Measurements from ENCODE around the gene HTT. TPM values are rescaled to one million over a fixed set of nuclear protein-coding genes. Genes with fewer than 3 reads are reported as not detected.

HTT gene
- polyA plus RNA-seq, 4 donors, result 28.6 to 41.3 (median 33.3) TPM

- DNase-seq (ENCODE audit: low read depth in 4 of 4, low spot score in 2 of 4), result no peak
These were observed 154.8 kb downstream of the HTT start for GRCh38 chr4:3229328-3229727.

DNA sequence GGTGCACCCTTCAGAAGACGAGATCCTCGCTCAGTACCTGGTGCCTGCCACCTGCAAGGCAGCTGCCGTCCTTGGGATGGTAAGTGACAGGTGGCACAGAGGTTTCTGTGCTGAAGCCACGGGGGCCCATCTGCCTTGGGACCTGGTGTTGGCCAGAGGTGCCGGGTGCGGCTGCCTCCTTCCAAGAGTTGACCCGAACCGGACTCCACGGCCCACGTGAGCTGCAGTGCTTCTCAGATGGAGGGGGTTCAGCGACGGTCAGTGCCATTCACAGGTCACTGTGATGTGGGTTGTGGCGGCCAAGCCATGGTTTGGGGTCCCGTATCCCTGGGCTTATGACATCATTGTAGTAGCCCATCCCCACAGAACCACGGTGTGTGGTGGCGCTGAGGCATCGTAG lies 155.5 kb downstream of the HTT start:
- DNase-seq (ENCODE audit: low read depth in 4 of 4, low spot score in 2 of 4), result no peak

- DNase-seq (ENCODE audit: low read depth in 4 of 4, low spot score in 2 of 4), result no peak
These were observed 157.0 kb downstream of the HTT start for GRCh38 chr4:3231471-3231870.

DNA sequence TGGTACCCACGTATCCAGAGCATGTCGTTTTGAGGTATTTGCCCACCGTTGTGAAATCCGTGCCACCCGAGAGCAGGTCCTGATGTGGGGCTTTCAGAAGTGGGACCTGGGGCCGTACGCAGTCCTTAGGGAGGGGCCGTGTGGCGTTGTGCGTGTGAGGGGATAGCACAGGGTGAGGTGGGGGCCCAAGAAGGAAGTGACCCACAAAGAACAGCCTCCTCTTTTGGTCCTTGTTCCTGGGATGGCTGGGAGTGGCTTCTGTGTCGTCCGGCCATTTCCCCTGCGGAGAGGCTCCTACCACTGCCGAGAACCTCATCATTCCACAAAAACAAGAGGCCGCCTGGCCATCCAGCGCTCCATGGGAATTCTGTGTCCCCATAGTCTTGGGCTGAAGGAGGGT lies 157.5 kb downstream of the HTT start:
- no peak for DNase-seq (ENCODE audit: low read depth in 4 of 4, low spot score in 2 of 4)

DNA sequence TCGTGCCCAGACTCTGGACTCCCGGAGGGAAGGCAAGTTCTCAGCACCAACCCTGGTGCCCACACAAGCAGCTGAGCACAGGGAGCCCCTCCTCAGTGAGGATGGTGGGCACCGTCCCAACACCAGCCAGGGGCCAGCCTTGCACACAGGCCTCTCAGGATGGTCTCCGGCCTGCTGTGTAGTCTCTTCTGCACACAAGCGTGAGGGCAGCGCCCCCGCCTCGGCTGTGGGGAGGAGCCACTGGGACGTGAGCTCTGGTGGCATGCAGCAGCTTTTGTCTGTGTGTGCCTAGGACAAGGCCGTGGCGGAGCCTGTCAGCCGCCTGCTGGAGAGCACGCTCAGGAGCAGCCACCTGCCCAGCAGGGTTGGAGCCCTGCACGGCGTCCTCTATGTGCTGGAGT lies 158.4 kb downstream of the HTT start:
- DNase-seq (ENCODE audit: low read depth in 4 of 4, low spot score in 2 of 4), result no peak

DNA sequence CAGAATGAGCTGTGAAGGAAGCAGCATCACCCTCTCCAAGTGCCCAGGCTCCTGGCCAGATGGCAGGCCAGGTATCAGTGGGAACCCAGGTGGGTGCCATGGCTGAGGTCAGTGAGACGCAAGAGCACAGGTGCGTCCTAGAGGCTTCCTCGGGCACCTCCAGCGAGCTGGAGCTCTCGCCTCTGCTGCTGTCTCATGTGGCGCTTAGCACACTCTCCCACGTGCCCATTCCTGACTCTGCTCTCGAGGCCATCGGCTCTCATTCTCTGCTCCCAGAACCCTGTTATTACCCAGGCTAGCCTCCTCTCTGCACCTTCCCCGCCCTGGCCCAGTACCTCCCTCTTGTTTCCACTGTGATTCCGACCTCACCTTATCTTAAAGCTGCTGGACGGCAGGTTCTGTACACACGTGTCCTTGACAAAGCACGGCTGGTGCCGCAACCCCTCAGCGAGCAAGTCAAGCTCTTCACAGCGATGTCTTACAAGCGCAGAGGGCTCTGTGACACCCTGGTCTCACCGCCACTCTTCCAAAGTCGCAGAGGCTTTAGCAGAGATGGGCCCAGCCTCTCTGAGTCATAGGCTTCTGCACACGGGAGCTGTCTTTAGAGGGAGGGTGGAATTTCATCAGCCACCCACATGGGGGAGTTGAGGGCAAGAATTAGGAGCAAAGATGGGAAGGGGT lies 159.1 kb downstream of the HTT start:
- DNase-seq (ENCODE audit: low read depth in 4 of 4, low spot score in 2 of 4), result no peak

- no peak for DNase-seq (ENCODE audit: low read depth in 4 of 4, low spot score in 2 of 4)
These were observed 159.9 kb downstream of the HTT start for GRCh38 chr4:3234171-3235029.

DNA sequence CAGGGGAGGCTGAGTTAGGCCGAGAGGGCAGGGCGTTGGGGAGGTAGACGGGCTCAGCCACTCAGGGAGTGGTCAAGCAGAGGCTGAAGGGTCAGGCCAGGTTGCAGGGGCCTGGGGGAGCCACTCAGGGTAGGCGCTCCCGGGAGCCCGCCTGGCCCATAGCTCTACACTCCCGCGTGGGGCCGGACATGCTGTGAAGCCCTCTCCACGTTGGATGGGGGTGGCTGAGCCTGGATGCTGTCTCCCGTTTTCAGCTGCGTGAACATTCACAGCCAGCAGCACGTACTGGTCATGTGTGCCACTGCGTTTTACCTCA lies 160.5 kb downstream of the HTT start:
- no peak for DNase-seq (ENCODE audit: low read depth in 4 of 4, low spot score in 2 of 4)

DNA sequence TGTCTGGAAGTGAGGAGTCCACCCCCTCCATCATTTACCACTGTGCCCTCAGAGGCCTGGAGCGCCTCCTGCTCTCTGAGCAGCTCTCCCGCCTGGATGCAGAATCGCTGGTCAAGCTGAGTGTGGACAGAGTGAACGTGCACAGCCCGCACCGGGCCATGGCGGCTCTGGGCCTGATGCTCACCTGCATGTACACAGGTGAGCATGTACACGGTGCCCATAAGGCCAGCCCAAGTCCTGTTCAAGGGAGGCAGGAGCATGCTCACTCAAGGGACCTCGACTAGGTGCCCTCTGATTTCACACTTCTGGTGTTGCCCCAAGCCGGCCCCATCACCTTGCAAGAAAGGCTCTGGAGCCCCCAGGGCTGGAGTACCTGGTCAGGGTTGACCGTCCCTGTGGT lies 161.1 kb downstream of the HTT start:
- no peak for DNase-seq (ENCODE audit: low read depth in 4 of 4, low spot score in 2 of 4)

- DNase-seq (ENCODE audit: low read depth in 4 of 4, low spot score in 2 of 4), result no peak
These were observed 161.9 kb downstream of the HTT start for GRCh38 chr4:3236326-3236878.

- DNase-seq (ENCODE audit: low read depth in 4 of 4, low spot score in 2 of 4), result no peak
These were observed 162.8 kb downstream of the HTT start for GRCh38 chr4:3237266-3237665.

- DNase-seq (ENCODE audit: low read depth in 4 of 4, low spot score in 2 of 4), result no peak
These were observed 163.5 kb downstream of the HTT start for GRCh38 chr4:3237712-3238560.

- DNase-seq (ENCODE audit: low read depth in 4 of 4, low spot score in 2 of 4), result no peak
These were observed 164.2 kb downstream of the HTT start for GRCh38 chr4:3238721-3239120.

DNA sequence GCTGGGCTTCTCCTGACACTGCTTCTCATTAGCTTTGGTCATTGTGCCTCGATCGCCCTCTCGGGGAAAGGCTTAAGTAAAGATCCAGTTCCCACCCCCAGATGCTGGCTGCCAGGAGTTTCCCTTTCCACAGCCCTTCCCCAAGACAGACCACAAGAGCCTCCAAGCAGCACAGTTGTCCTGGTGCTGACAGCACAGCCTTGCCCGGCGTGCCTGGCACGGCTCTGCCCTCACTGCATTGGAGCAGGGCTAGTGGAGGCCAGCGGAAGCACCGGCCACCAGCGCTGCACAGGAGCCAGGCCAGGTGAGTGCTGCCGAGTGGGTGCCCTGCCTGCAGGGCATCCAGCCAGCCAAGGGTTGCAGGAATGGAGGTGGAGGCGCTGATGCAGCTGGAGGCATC lies 164.8 kb downstream of the HTT start:
- DNase-seq (ENCODE audit: low read depth in 4 of 4, low spot score in 2 of 4), result no peak

GRCh38 chr4:3239998-3240920 lies 165.8 kb downstream of the HTT start:
- no peak for DNase-seq (ENCODE audit: low read depth in 4 of 4, low spot score in 2 of 4)

DNA sequence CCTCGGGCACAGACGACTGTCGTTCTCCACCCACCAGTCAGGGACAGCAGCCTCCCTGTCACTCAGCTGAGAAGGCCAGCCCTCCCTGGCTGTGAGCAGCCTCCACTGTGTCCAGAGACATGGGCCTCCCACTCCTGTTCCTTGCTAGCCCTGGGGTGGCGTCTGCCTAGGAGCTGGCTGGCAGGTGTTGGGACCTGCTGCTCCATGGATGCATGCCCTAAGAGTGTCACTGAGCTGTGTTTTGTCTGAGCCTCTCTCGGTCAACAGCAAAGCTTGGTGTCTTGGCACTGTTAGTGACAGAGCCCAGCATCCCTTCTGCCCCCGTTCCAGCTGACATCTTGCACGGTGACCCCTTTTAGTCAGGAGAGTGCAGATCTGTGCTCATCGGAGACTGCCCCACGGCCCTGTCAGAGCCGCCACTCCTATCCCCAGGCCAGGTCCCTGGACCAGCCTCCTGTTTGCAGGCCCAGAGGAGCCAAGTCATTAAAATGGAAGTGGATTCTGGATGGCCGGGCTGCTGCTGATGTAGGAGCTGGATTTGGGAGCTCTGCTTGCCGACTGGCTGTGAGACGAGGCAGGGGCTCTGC lies 166.5 kb downstream of the HTT start:
- no peak for DNase-seq (ENCODE audit: low read depth in 4 of 4, low spot score in 2 of 4)

DNA sequence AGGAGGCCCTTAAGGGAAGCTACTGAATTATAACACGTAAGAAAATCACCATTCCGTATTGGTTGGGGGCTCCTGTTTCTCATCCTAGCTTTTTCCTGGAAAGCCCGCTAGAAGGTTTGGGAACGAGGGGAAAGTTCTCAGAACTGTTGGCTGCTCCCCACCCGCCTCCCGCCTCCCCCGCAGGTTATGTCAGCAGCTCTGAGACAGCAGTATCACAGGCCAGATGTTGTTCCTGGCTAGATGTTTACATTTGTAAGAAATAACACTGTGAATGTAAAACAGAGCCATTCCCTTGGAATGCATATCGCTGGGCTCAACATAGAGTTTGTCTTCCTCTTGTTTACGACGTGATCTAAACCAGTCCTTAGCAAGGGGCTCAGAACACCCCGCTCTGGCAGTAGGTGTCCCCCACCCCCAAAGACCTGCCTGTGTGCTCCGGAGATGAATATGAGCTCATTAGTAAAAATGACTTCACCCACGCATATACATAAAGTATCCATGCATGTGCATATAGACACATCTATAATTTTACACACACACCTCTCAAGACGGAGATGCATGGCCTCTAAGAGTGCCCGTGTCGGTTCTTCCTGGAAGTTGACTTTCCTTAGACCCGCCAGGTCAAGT lies 167.5 kb downstream of the HTT start:
- DNase-seq (ENCODE audit: low read depth in 4 of 4, low spot score in 2 of 4), result peak in 2 of 4 donors; percentile 65 to 71

DNA sequence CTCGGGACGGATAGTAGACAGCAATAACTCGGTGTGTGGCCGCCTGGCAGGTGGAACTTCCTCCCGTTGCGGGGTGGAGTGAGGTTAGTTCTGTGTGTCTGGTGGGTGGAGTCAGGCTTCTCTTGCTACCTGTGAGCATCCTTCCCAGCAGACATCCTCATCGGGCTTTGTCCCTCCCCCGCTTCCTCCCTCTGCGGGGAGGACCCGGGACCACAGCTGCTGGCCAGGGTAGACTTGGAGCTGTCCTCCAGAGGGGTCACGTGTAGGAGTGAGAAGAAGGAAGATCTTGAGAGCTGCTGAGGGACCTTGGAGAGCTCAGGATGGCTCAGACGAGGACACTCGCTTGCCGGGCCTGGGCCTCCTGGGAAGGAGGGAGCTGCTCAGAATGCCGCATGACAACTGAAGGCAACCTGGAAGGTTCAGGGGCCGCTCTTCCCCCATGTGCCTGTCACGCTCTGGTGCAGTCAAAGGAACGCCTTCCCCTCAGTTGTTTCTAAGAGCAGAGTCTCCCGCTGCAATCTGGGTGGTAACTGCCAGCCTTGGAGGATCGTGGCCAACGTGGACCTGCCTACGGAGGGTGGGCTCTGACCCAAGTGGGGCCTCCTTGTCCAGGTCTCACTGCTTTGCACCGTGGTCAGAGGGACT lies 168.8 kb downstream of the HTT start:
- no peak for DNase-seq (ENCODE audit: low read depth in 4 of 4, low spot score in 2 of 4)

DNA sequence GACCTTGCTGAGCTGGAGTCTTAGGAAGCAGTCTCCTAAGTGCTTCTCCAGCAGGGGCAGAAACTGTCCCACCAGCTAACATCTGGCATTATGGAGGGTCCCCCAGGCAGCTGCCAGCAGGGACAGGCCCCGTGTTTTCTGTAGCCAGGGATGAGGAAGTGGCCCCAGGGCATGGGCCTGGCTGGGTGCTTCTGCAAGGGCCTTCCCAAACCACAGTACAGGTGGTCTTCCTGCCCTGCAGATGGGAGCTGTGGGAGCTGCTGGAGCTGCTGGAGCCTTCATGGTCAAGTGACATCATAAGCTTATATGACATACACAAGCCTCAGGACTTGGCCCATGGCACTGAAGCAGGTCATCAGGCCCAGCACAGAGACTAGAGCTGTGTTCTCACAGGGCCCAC lies 169.5 kb downstream of the HTT start:
- no peak for DNase-seq (ENCODE audit: low read depth in 4 of 4, low spot score in 2 of 4)
